Hepatocyte (in vitro differentiated cells): ENCODE results near the gene CILP2. TPM values are rescaled to one million over a fixed set of nuclear protein-coding genes. Genes with fewer than 3 reads are reported as not detected.

ENCODE experiments used
- DNase-seq: peaks from one replicate; pipeline ENCODE4 v3.0.0-alpha.2; 2016; ENCODE audit warnings: low spot score
- H2AFZ ChIP-seq: fragments of 200-600 bp; sonication (generic); 2 replicates; pipeline ENCODE4 v1.6.0; 2016; ENCODE audit warnings: antibody characterized with exemption, mild to moderate bottlenecking
- H3K27ac ChIP-seq: fragments of 200-600 bp; sonication (generic); 2 replicates; pipeline ENCODE4 v1.5.1; 2016; ENCODE audit warnings: mild to moderate bottlenecking
- H3K27me3 ChIP-seq: fragments of 200-600 bp; sonication (generic); 2 replicates; pipeline ENCODE4 v1.6.1; 2016
- H3K36me3 ChIP-seq: fragments of 200-600 bp; sonication (generic); replicated peaks from 2 replicates; pipeline ENCODE4 v1.5.1; 2016; ENCODE audit warnings: low read depth; ENCODE audit not compliant: insufficient read depth
- H3K4me1 ChIP-seq: fragments of 200-600 bp; sonication (generic); 2 replicates; pipeline ENCODE4 v1.5.1; 2016; ENCODE audit warnings: mild to moderate bottlenecking, moderate library complexity; ENCODE audit not compliant: insufficient read depth
- H3K4me2 ChIP-seq: fragments of 200-600 bp; sonication (generic); 2 replicates; pipeline ENCODE4 v1.6.0; 2016
- H3K4me3 ChIP-seq: fragments of 200-600 bp; sonication (generic); 2 replicates; pipeline ENCODE4 v1.5.1; 2016; ENCODE audit warnings: mild to moderate bottlenecking
- H3K79me2 ChIP-seq: fragments of 200-600 bp; sonication (generic); 2 replicates; pipeline ENCODE4 v1.6.0; 2017; ENCODE audit warnings: mild to moderate bottlenecking
- H3K9me2 ChIP-seq: fragments of 200-600 bp; sonication (generic); replicated peaks from 2 replicates; pipeline ENCODE4 v1.6.0; 2017; ENCODE audit warnings: mild to moderate bottlenecking; ENCODE audit not compliant: insufficient read depth
- H3K9me3 ChIP-seq: fragments of 200-600 bp; sonication (generic); 2 replicates; pipeline ENCODE4 v1.5.1; 2016; ENCODE audit warnings: low read depth, mild to moderate bottlenecking
- H4K20me1 ChIP-seq: fragments of 200-600 bp; sonication (generic); 2 replicates; pipeline ENCODE4 v1.6.0; 2016; ENCODE audit warnings: mild to moderate bottlenecking; ENCODE audit not compliant: insufficient read depth, poor library complexity, severe bottlenecking
- CTCF ChIP-seq: fragments of 200-600 bp; sonication (generic); IDR thresholded peaks from 2 replicates; pipeline ENCODE4 v1.5.1; 2016; ENCODE audit warnings: antibody characterized with exemption, mild to moderate bottlenecking; ENCODE audit not compliant: poor library complexity
- EZH2 ChIP-seq: fragments of 200-600 bp; sonication (generic); IDR thresholded peaks from 2 replicates; pipeline ENCODE4 v1.6.1; 2016; ENCODE audit warnings: antibody characterized with exemption, mild to moderate bottlenecking, borderline replicate concordance
- EZH2phosphoT487 ChIP-seq: fragments of 200-600 bp; sonication (generic); IDR thresholded peaks from one replicate; pipeline ENCODE4 v1.6.1; 2018; ENCODE audit warnings: antibody characterized with exemption, mild to moderate bottlenecking, low read depth, moderate library complexity; ENCODE audit not compliant: unreplicated experiment, severe bottlenecking
- WGBS: methylation state at CpG from one replicate; pipeline ENCODE4 v1.1.6; 2016; ENCODE audit warnings: low lambda C conversion rate; ENCODE audit errors: missing lambda C conversion rate; 5-methylcytosine and 5-hydroxymethylcytosine counted together
- polyA plus RNA-seq: library from polyadenylated mRNA; unstranded; fragments of >200 nt; fragmentation: Nextera tagmentation; extraction: Ambion mirVana; gene quantifications from 2 replicates; pipeline ENCODE4 v1.2.1, GENCODE V29; 2016
- total RNA-seq: library from RNA; depleted of rRNA; stranded (reverse); fragments of >200 nt; gene quantifications from 2 replicates; pipeline ENCODE4 v1.2.3, GENCODE V29; 2014

Gene CILP2
- total and polyA plus RNA-seq, 2 experiments from 2014 or later: 5.7 to 16.5 TPM

- H3K4me3 ChIP-seq: no peak overlapping the region
- no peaks in the 10 kb centered on the region for H3K79me2 ChIP-seq
- 96% methylated on average over 17 of the region's 17 CpGs for WGBS
- no peaks in the 10 kb centered on the region for H4K20me1 ChIP-seq
- H3K9me2 ChIP-seq: no peaks in the 10 kb centered on the region
- H2AFZ ChIP-seq: no peak overlapping the region
- H3K27me3 ChIP-seq: no peaks in the 10 kb centered on the region
- no peak overlapping the region for H3K4me2 ChIP-seq
- TF ChIP-seq EZH2phosphoT487 (no peak), EZH2 (no peak), CTCF (no peak)
- DNase-seq: no peak
- H3K36me3 ChIP-seq: no peaks in the 10 kb centered on the region
- no peak overlapping the region for H3K27ac ChIP-seq
- no peaks in the 10 kb centered on the region for H3K9me3 ChIP-seq
- H3K4me1 ChIP-seq: no peaks in the 10 kb centered on the region
Measured at GRCh38 chr19:19563348-19563848, 25.3 kb downstream of the CILP2 start.

GRCh38 chr19:19566306-19566705 is 28.2 kb downstream of the CILP2 start:
- Histone ChIP-seq H3K27ac (no peak overlapping the region), H3K4me2 (no peak overlapping the region), H3K79me2 (no peaks in the 10 kb centered on the region), H2AFZ (no peak overlapping the region), H3K4me3 (no peak overlapping the region), H3K9me3 (no peaks in the 10 kb centered on the region), H3K27me3 (no peaks in the 10 kb centered on the region), H3K4me1 (no peaks in the 10 kb centered on the region), H4K20me1 (no peaks in the 10 kb centered on the region), H3K36me3 (no peaks in the 10 kb centered on the region), H3K9me2 (no peaks in the 10 kb centered on the region)
- DNase-seq: no peak
- WGBS: 79% methylated on average over 7 of the region's 7 CpGs
- TF ChIP-seq EZH2phosphoT487 (no peak), CTCF (no peak), EZH2 (no peak)

GRCh38 chr19:19567391-19567790 is 29.3 kb downstream of the CILP2 start:
- Histone ChIP-seq H3K9me2 (no peaks in the 10 kb centered on the region), H3K4me3 (no peak overlapping the region), H3K27ac (no peak overlapping the region), H4K20me1 (no peaks in the 10 kb centered on the region), H3K79me2 (no peaks in the 10 kb centered on the region), H3K9me3 (no peaks in the 10 kb centered on the region), H3K36me3 (no peaks in the 10 kb centered on the region), H2AFZ (no peak overlapping the region), H3K27me3 (no peaks in the 10 kb centered on the region), H3K4me1 (no peaks in the 10 kb centered on the region), H3K4me2 (no peak overlapping the region)
- 96% methylated on average over 3 of the region's 3 CpGs for WGBS
- TF ChIP-seq CTCF: no peak
- TF ChIP-seq EZH2phosphoT487: no peak
- TF ChIP-seq EZH2: no peak
- no peak for DNase-seq
